Prostate gland (tissue), 2 donors: Measurements from ENCODE around the gene TPSB2.

Source experiments
- CTCF ChIP-seq, 4 experiments: fragments of 200-600 bp in 2 of 4; fragments of 450-650 bp in 2 of 4; sonication (generic) in 2 of 4; IDR thresholded peaks; 1 replicate in 3 of 4; 2 replicates in 1 of 4; pipeline ENCODE4 v1.5.1; 2016 to 2019; ENCODE audit warnings: antibody characterized with exemption in 4 of 4, mild to moderate bottlenecking in 2 of 4, moderate library complexity in 2 of 4
- POLR2A ChIP-seq: fragments of 450-650 bp; IDR thresholded peaks from one replicate; pipeline ENCODE4 v1.6.1; 2016; ENCODE audit warnings: antibody characterized with exemption, mild to moderate bottlenecking

DNA sequence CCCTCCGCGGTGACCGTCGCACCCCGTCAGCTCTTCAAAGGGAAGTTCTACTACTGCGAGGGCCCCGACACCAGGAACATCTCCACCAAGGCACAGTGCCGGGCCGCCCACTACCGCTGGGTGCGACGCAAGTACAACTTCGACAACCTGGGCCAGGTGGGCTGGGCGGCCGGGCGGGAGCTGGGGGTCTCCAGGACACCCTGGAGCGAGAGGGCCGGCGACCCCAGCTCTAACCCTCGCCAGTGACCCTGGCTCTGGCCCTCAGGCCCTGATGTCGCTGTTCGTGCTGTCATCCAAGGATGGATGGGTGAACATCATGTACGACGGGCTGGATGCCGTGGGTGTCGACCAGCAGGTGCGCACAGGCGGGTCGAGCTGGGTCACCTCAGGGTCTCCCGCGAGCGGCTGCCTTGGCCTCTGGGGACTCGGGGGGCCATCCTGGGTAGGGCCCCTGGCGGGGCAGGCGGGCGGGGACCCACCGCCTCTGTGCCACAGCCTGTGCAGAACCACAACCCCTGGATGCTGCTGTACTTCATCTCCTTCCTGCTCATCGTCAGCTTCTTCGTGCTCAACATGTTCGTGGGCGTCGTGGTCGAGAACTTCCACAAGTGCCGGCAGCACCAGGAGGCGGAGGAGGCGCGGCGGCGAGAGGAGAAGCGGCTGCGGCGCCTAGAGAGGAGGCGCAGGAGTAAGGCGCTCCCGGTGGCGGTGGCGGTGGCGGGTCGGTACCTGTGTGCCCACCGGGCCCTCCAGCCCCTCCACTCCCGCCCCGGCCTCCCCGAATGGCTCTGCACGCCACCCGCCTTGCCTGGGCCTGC is 18.3 kb downstream of the TPSB2 start:
- no peak for TF ChIP-seq CTCF (IDR thresholded peaks at IDR 0.05)
- TF ChIP-seq POLR2A: no peak
